ENCODE data around the gene ATRNL1.
"Not testable (repeated sequence)": the region's sequence is repeated elsewhere in the genome, so short reads cannot be mapped to it uniquely, and the experiment has no call there.

The ATRNL1 gene

GRCh38 chr10:115727129-115727528 is 634.0 kb downstream of the ATRNL1 start:
- in situ Hi-C loops (cut with MboI; ENCODE audit: low sequenced_read_pairs), result no loop called here

GRCh38 chr10:115744089-115744488 is 650.9 kb downstream of the ATRNL1 start:
- in situ Hi-C loops (cut with MboI; ENCODE audit: low sequenced_read_pairs), result no loop called here

GRCh38 chr10:115745943-115746342 is 652.8 kb downstream of the ATRNL1 start:
- in situ Hi-C loops (cut with MboI; ENCODE audit: low sequenced_read_pairs), result no loop called here

- in situ Hi-C loops (cut with MboI; ENCODE audit: low sequenced_read_pairs), result no loop called here
Observed at GRCh38 chr10:115747811-115748210, 654.6 kb downstream of the ATRNL1 start.

- in situ Hi-C loops (cut with MboI; ENCODE audit: low sequenced_read_pairs), result not testable (repeated sequence)
Observed at GRCh38 chr10:115758488-115758887, 665.3 kb downstream of the ATRNL1 start.

GRCh38 chr10:115760131-115760530 is 667.0 kb downstream of the ATRNL1 start:
- in situ Hi-C loops (cut with MboI; ENCODE audit: low sequenced_read_pairs), result no loop called here

GRCh38 chr10:115761166-115761565 is 668.0 kb downstream of the ATRNL1 start:
- in situ Hi-C loops (cut with MboI; ENCODE audit: low sequenced_read_pairs), result no loop called here

GRCh38 chr10:115762029-115762428 is 668.9 kb downstream of the ATRNL1 start:
- in situ Hi-C loops (cut with MboI; ENCODE audit: low sequenced_read_pairs), result no loop called here

GRCh38 chr10:115771755-115772154 is 678.6 kb downstream of the ATRNL1 start:
- in situ Hi-C loops (cut with MboI; ENCODE audit: low sequenced_read_pairs), result no loop called here

GRCh38 chr10:115772606-115773005 is 679.4 kb downstream of the ATRNL1 start:
- in situ Hi-C loops (cut with MboI; ENCODE audit: low sequenced_read_pairs), result no loop called here

- in situ Hi-C loops (cut with MboI; ENCODE audit: low sequenced_read_pairs), result no loop called here
Observed at GRCh38 chr10:115773832-115774231, 680.7 kb downstream of the ATRNL1 start.

- in situ Hi-C loops (cut with MboI; ENCODE audit: low sequenced_read_pairs), result no loop called here
Observed at GRCh38 chr10:115774721-115775120, 681.6 kb downstream of the ATRNL1 start.

GRCh38 chr10:115777646-115778045 is 684.5 kb downstream of the ATRNL1 start:
- in situ Hi-C loops (cut with MboI; ENCODE audit: low sequenced_read_pairs), result no loop called here

- in situ Hi-C loops (cut with MboI; ENCODE audit: low sequenced_read_pairs), result no loop called here
Observed at GRCh38 chr10:115790220-115790619, 697.1 kb downstream of the ATRNL1 start.

- in situ Hi-C loops (cut with MboI; ENCODE audit: low sequenced_read_pairs), result no loop called here
Observed at GRCh38 chr10:115795964-115796363, 702.8 kb downstream of the ATRNL1 start.

- in situ Hi-C loops (cut with MboI; ENCODE audit: low sequenced_read_pairs), result no loop called here
Observed at GRCh38 chr10:115801457-115801856, 708.3 kb downstream of the ATRNL1 start.

GRCh38 chr10:115801992-115802391 is 708.8 kb downstream of the ATRNL1 start:
- in situ Hi-C loops (cut with MboI; ENCODE audit: low sequenced_read_pairs), result no loop called here

- in situ Hi-C loops (cut with MboI; ENCODE audit: low sequenced_read_pairs), result no loop called here
Observed at GRCh38 chr10:115802911-115803310, 709.7 kb downstream of the ATRNL1 start.

GRCh38 chr10:115814542-115814941 is 721.4 kb downstream of the ATRNL1 start:
- in situ Hi-C loops (cut with MboI; ENCODE audit: low sequenced_read_pairs), result no loop called here

GRCh38 chr10:115818012-115818411 is 724.8 kb downstream of the ATRNL1 start:
- in situ Hi-C loops (cut with MboI; ENCODE audit: low sequenced_read_pairs), result no loop called here

- in situ Hi-C loops (cut with MboI; ENCODE audit: low sequenced_read_pairs), result no loop called here
Observed at GRCh38 chr10:115826396-115826795, 733.2 kb downstream of the ATRNL1 start.

- in situ Hi-C loops (cut with MboI; ENCODE audit: low sequenced_read_pairs), result no loop called here
Observed at GRCh38 chr10:115827231-115828009, 734.3 kb downstream of the ATRNL1 start.

GRCh38 chr10:115828182-115828581 is 735.0 kb downstream of the ATRNL1 start:
- in situ Hi-C loops (cut with MboI; ENCODE audit: low sequenced_read_pairs), result not testable (repeated sequence)

Data from hTERT RPE-1 (cell line).